Thyroid gland (tissue), 4 donors: Measurements from ENCODE around the gene XPO1.

Experiments
- POLR2A ChIP-seq, 2 donors: fragments of 450-650 bp; IDR thresholded peaks; one replicate each; pipeline ENCODE4 v1.6.1; 2017; ENCODE audit warnings: antibody characterized with exemption in 2 of 2, mild to moderate bottlenecking in 2 of 2, moderate library complexity in 1 of 2
- TF ChIP-seq, protein P1 (sequence below), 6 experiments: fragments of 200-600 bp in 3 of 6; fragments of 450-650 bp in 3 of 6; sonication (generic) in 3 of 6; IDR thresholded peaks; one replicate each; pipeline ENCODE4 v1.5.1; 2016 to 2019; ENCODE audit warnings: antibody characterized with exemption in 6 of 6, mild to moderate bottlenecking in 2 of 6, inconsistent platforms in 1 of 6, moderate library complexity in 1 of 6

DNA sequence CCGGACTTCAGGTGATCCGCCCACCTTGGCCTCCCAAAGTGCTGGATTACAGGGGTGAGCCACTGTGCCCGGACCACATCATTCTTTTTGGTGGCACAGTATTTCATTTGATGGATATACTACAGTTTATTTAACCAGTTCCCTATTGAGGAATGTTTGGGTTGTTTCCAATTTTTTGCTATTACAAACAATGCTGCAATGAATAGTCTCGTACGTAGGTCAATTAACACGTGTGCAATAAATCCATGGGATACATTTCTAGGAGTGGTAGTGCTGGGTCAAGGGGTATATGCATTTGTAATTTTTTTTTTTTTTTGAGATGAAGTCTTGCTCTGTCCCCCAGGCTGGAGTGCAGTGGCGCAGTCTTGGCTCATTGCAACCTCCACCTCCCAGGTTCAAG is 28.4 kb upstream of the XPO1 start:
- TF ChIP-seq, protein P1, sequence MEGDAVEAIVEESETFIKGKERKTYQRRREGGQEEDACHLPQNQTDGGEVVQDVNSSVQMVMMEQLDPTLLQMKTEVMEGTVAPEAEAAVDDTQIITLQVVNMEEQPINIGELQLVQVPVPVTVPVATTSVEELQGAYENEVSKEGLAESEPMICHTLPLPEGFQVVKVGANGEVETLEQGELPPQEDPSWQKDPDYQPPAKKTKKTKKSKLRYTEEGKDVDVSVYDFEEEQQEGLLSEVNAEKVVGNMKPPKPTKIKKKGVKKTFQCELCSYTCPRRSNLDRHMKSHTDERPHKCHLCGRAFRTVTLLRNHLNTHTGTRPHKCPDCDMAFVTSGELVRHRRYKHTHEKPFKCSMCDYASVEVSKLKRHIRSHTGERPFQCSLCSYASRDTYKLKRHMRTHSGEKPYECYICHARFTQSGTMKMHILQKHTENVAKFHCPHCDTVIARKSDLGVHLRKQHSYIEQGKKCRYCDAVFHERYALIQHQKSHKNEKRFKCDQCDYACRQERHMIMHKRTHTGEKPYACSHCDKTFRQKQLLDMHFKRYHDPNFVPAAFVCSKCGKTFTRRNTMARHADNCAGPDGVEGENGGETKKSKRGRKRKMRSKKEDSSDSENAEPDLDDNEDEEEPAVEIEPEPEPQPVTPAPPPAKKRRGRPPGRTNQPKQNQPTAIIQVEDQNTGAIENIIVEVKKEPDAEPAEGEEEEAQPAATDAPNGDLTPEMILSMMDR (IDR thresholded peaks at IDR 0.05), result no peak
- no peak for TF ChIP-seq POLR2A (IDR thresholded peaks at IDR 0.05)
